Thyroid gland (tissue), 4 donors: ENCODE data around the gene MGMT. TPM values are rescaled to one million over a fixed set of nuclear protein-coding genes. Genes with fewer than 3 reads are reported as not detected.

ENCODE experiments used
- DNase-seq, 2 donors: peaks; one replicate each; pipeline ENCODE4 v3.0.0-alpha.2; 2019
- H3K27ac ChIP-seq, 3 donors: fragments of 200-600 bp; sonication (generic); 1 replicate in 2 of 3; 2 replicates in 1 of 3; pipeline ENCODE4 v1.5.1; 2016 to 2019; ENCODE audit warnings: mild to moderate bottlenecking in 1 of 3, moderate library complexity in 1 of 3
- H3K27me3 ChIP-seq: fragments of 200-600 bp; sonication (generic); one replicate; pipeline ENCODE4 v1.5.1; 2019
- H3K36me3 ChIP-seq, 2 donors: fragments of 200-600 bp; sonication (generic); one replicate each; pipeline ENCODE4 v1.5.1; 2016 to 2019
- H3K4me1 ChIP-seq, 2 donors: fragments of 200-600 bp; sonication (generic); one replicate each; pipeline ENCODE4 v1.5.1; 2017 to 2019
- H3K4me3 ChIP-seq, 3 donors: fragments of 200-600 bp; sonication (generic); replicated peaks in 1 of 3; 1 replicate in 2 of 3; 2 replicates in 1 of 3; pipeline ENCODE4 v1.5.1; 2016; ENCODE audit warnings: mild to moderate bottlenecking in 1 of 3
- H3K9me3 ChIP-seq: fragments of 200-600 bp; sonication (generic); one replicate; pipeline ENCODE4 v1.5.1; 2017
- CTCF ChIP-seq, 6 experiments: fragments of 200-600 bp in 3 of 6; fragments of 450-650 bp in 3 of 6; sonication (generic) in 3 of 6; IDR thresholded peaks; one replicate each; pipeline ENCODE4 v1.5.1; 2016 to 2019; ENCODE audit warnings: antibody characterized with exemption in 6 of 6, mild to moderate bottlenecking in 2 of 6, inconsistent platforms in 1 of 6, moderate library complexity in 1 of 6
- POLR2A ChIP-seq, 2 donors: fragments of 450-650 bp; IDR thresholded peaks; one replicate each; pipeline ENCODE4 v1.6.1; 2017; ENCODE audit warnings: antibody characterized with exemption in 2 of 2, mild to moderate bottlenecking in 2 of 2, moderate library complexity in 1 of 2
- WGBS, 2 donors: methylation state at CpG; one replicate each; pipeline ENCODE4 v1.1.5; 2017; 5-methylcytosine and 5-hydroxymethylcytosine counted together
- intact Hi-C: fragments of 100-400 bp; cut with DNase I; formaldehyde crosslinking; loops from one replicate; pipeline ENCODE4 v1.15.1; 2023
- total RNA-seq, 4 donors: library from RNA; depleted of rRNA; stranded (reverse); fragments of >200 nt; gene quantifications; one replicate each; pipeline ENCODE4 v1.2.3, GENCODE V29; 2016

MGMT gene
- total RNA-seq, 4 donors from 2014 or later = 17.6 to 48.7 (median 30.7) TPM

GRCh38 chr10:129743738-129744133 lies 276.7 kb downstream of the MGMT start:
- Histone ChIP-seq H3K4me1 (no peaks in the 10 kb centered on the region), H3K36me3 (no peaks in the 10 kb centered on the region), H3K4me3 (no peak overlapping the region), H3K27me3 (no peaks in the 10 kb centered on the region), H3K27ac (no peak overlapping the region), H3K9me3 (no peaks in the 10 kb centered on the region)
- intact Hi-C loops = no loop called here
- no peak for DNase-seq
- WGBS, 2 donors = 92 to 99% methylated on average over 7 of the region's 7 CpGs
- no peak for TF ChIP-seq POLR2A (IDR thresholded peaks at IDR 0.05)
- TF ChIP-seq CTCF (IDR thresholded peaks at IDR 0.05) = no peak

- intact Hi-C loops = no loop called here
- H3K27ac ChIP-seq = no peak overlapping the region
- H3K27me3 ChIP-seq = no peaks in the 10 kb centered on the region
- H3K4me1 ChIP-seq = no peaks in the 10 kb centered on the region
- no peak for DNase-seq
- H3K4me3 ChIP-seq = no peak overlapping the region
- no peaks in the 10 kb centered on the region for H3K9me3 ChIP-seq
- WGBS, 2 donors = 96 to 97% methylated on average over 19 to 20 of the region's 22 CpGs
- TF ChIP-seq CTCF (IDR thresholded peaks at IDR 0.05) (no peak), POLR2A (IDR thresholded peaks at IDR 0.05) (no peak)
- no peaks in the 10 kb centered on the region for H3K36me3 ChIP-seq
Measured at GRCh38 chr10:129744134-129745111, 277.4 kb downstream of the MGMT start.

DNA sequence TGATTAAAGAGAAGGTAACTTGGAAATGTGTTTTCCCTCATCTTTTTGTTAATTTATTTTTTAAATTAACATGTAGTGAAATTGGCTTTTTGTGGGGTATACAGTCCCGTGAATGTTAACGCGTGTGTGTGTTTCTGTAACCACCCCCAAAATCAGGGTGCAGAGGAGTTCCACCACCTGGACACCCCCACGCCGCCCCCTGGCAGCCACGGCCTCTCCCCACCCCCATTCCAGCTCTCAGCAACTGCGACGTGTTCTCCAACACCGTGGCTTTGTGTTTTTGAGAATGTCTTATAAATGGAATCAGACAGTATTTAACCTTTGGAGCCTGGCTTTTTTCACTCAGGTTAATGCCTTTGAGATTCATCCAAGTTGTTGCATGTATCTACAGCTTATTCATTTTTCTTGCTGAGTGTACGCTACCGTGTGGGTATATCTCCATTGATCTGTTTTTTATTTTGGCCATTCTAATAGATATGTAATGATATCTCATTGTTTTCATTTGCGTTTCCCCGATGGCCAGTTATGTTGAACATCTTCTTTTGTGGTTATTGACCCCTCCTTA lies 278.2 kb downstream of the MGMT start:
- Histone ChIP-seq H3K4me3 (no peak overlapping the region), H3K27ac (no peak overlapping the region), H3K9me3 (no peaks in the 10 kb centered on the region), H3K36me3 (no peaks in the 10 kb centered on the region), H3K27me3 (no peaks in the 10 kb centered on the region), H3K4me1 (no peaks in the 10 kb centered on the region)
- intact Hi-C loops = no loop called here
- no peak for DNase-seq
- WGBS, 2 donors = 96 to 98% methylated on average over 13 of the region's 13 CpGs
- no peak for TF ChIP-seq POLR2A (IDR thresholded peaks at IDR 0.05)
- no peak for TF ChIP-seq CTCF (IDR thresholded peaks at IDR 0.05)

- H3K27me3 ChIP-seq = no peaks in the 10 kb centered on the region
- H3K9me3 ChIP-seq = no peaks in the 10 kb centered on the region
- H3K4me3 ChIP-seq = no peak overlapping the region
- DNase-seq = no peak
- no peaks in the 10 kb centered on the region for H3K36me3 ChIP-seq
- WGBS, 2 donors = 91 to 99% methylated on average over 10 to 11 of the region's 11 CpGs
- no peak overlapping the region for H3K27ac ChIP-seq
- intact Hi-C loops = no loop called here
- peaks cover 0 to 6% of the 10 kb centered on the region in 2 donors for H3K4me1 ChIP-seq
- TF ChIP-seq CTCF (IDR thresholded peaks at IDR 0.05) (no peak), POLR2A (IDR thresholded peaks at IDR 0.05) (no peak)
Measured at GRCh38 chr10:129754211-129755050, 287.4 kb downstream of the MGMT start.
